IMR-90 (cell line): ENCODE results near the gene KHNYN. TPM values are rescaled to one million over a fixed set of nuclear protein-coding genes. Genes with fewer than 3 reads are reported as not detected.

Experiments used
- ATAC-seq: fragments of 200-7000 bp; cut with Tn5 transposase; 2 replicates; pipeline ENCODE4 v1.9.1; 2020; ENCODE audit warnings: low read depth, mild to moderate bottlenecking, moderate library complexity
- BruUV-seq: library from RNA; stranded (reverse); fragments of 400-500 nt; replicated peaks from 2 replicates; lab custom pipeline; 2021; lab: Mats Ljungman, UMichigan
- CTCF ChIA-PET: fragments of 300-600 bp; formaldehyde crosslinking; extraction: SDS; loops from one replicate; lab custom pipeline; 2021; ENCODE audit warnings: antibody characterized with exemption; lab: Yijun Ruan, JAX
- POLR2A ChIA-PET: fragments of 300-600 bp; sonication (Branson Sonifier 250); formaldehyde crosslinking; loops from one replicate; lab custom pipeline; 2022; ENCODE audit warnings: antibody characterized with exemption; ENCODE audit not compliant: unreplicated experiment; lab: Charles Lee
- DNase-seq: peaks from one replicate; pipeline ENCODE4 v3.0.0; 2013
- H2AFZ ChIP-seq: replicated peaks from 2 replicates; pipeline ENCODE3; 2013; ENCODE audit warnings: low read length, mild to moderate bottlenecking; ENCODE audit not compliant: poor library complexity
- H2AK5ac ChIP-seq: 2 replicates; pipeline ENCODE4 v1.6.1; 2013; ENCODE audit warnings: low read depth, low read length, inconsistent platforms
- H2AK9ac ChIP-seq: replicated peaks from 2 replicates; pipeline ENCODE3; 2013; ENCODE audit warnings: mild to moderate bottlenecking, low read depth, low read length, moderate library complexity; ENCODE audit not compliant: poor library complexity
- H2BK120ac ChIP-seq: 2 replicates; pipeline ENCODE4 v1.6.1; 2013; ENCODE audit warnings: low read depth, low read length, inconsistent platforms
- H2BK15ac ChIP-seq: 3 replicates; pipeline ENCODE4 v1.6.1; 2013; ENCODE audit warnings: low read depth, low read length, inconsistent platforms
- H2BK20ac ChIP-seq: 2 replicates; pipeline ENCODE4 v1.6.1; 2013; ENCODE audit warnings: low read depth, mild to moderate bottlenecking, inconsistent platforms, low read length, moderate library complexity
- H2BK5ac ChIP-seq: 2 replicates; pipeline ENCODE4 v1.6.1; 2013; ENCODE audit warnings: mild to moderate bottlenecking, low read depth, low read length, inconsistent platforms; ENCODE audit not compliant: poor library complexity, severe bottlenecking
- H3K14ac ChIP-seq: replicated peaks from 2 replicates; pipeline ENCODE4 v1.6.1; 2013; ENCODE audit warnings: low read depth, low read length, inconsistent platforms
- H3K18ac ChIP-seq: 2 replicates; pipeline ENCODE4 v1.6.1; 2013; ENCODE audit warnings: low read depth, low read length, control low read depth
- H3K23ac ChIP-seq: 2 replicates; pipeline ENCODE4 v1.6.1; 2013; ENCODE audit warnings: low read depth, low read length, inconsistent platforms
- H3K27ac ChIP-seq: 2 replicates; pipeline ENCODE4 v1.5.1; 2013; ENCODE audit warnings: mild to moderate bottlenecking, control low read depth, low read length; ENCODE audit not compliant: insufficient read depth
- H3K27me3 ChIP-seq: 2 replicates; pipeline ENCODE4 v1.6.1; 2013; ENCODE audit warnings: low read length; ENCODE audit not compliant: control insufficient read depth, insufficient read depth
- H3K36me3 ChIP-seq: 2 replicates; pipeline ENCODE4 v1.6.1; 2013; ENCODE audit warnings: low read length, mixed read lengths; ENCODE audit not compliant: control insufficient read depth, insufficient read depth
- H3K4ac ChIP-seq: 2 replicates; pipeline ENCODE4 v1.6.1; 2013; ENCODE audit warnings: low read depth, low read length, inconsistent platforms
- H3K4me1 ChIP-seq: 2 replicates; pipeline ENCODE4 v1.6.1; 2013; ENCODE audit warnings: low read length, mixed read lengths; ENCODE audit not compliant: control insufficient read depth, insufficient read depth
- H3K4me2 ChIP-seq: 2 replicates; pipeline ENCODE4 v1.6.1; 2013; ENCODE audit warnings: low read depth, mild to moderate bottlenecking, control low read depth, low read length, moderate library complexity
- H3K4me3 ChIP-seq: 2 replicates; pipeline ENCODE4 v1.5.1; 2013; ENCODE audit warnings: low read depth, mild to moderate bottlenecking, control low read depth, low read length, moderate library complexity; ENCODE audit not compliant: insufficient read depth
- H3K56ac ChIP-seq: 2 replicates; pipeline ENCODE4 v1.6.1; 2013; ENCODE audit warnings: low read length, inconsistent platforms; ENCODE audit not compliant: insufficient read depth; ENCODE audit errors: extremely low read depth
- H3K79me1 ChIP-seq, 2 experiments: 2 replicates each; pipeline ENCODE4 v1.6.1; 2013; ENCODE audit warnings: low read length in 2 of 2, inconsistent platforms in 1 of 2, low read depth in 1 of 2
- H3K9ac ChIP-seq: 2 replicates; pipeline ENCODE4 v1.6.1; 2013; ENCODE audit warnings: low read depth, low read length, control low read depth
- H3K9me1 ChIP-seq: 2 replicates; pipeline ENCODE4 v1.6.1; 2013; ENCODE audit warnings: low read length, inconsistent platforms; ENCODE audit not compliant: insufficient read depth
- H3K9me3 ChIP-seq: 2 replicates; pipeline ENCODE4 v1.6.1; 2013; ENCODE audit warnings: low read length; ENCODE audit not compliant: control insufficient read depth, insufficient read depth
- H4K20me1 ChIP-seq: 2 replicates; pipeline ENCODE4 v1.6.1; 2013; ENCODE audit warnings: low read length, inconsistent platforms; ENCODE audit not compliant: insufficient read depth
- H4K5ac ChIP-seq: 2 replicates; pipeline ENCODE4 v1.6.1; 2013; ENCODE audit warnings: mild to moderate bottlenecking, low read depth, low read length, control low read depth
- H4K8ac ChIP-seq, 2 experiments: 2 replicates each; pipeline ENCODE4 v1.6.1; 2013; ENCODE audit warnings: low read depth in 2 of 2, low read length in 2 of 2, control low read depth in 1 of 2, inconsistent platforms in 1 of 2
- H4K91ac ChIP-seq: 2 replicates; pipeline ENCODE4 v1.6.1; 2013; ENCODE audit warnings: low read depth, low read length, inconsistent platforms; ENCODE audit not compliant: insufficient read depth
- BHLHE40 ChIP-seq: fragments of 150-350 bp; IDR thresholded peaks from 2 replicates; pipeline ENCODE4 v1.6.1; 2016; ENCODE audit warnings: mild to moderate bottlenecking, low read depth, low read length
- FOS ChIP-seq: fragments of 150-350 bp; IDR thresholded peaks from 2 replicates; pipeline ENCODE4 v1.6.1; 2016; ENCODE audit warnings: low read depth, low read length
- WGBS, 2 experiments: methylation state at CpG; one replicate each; pipeline versions ENCODE4 v1.1.5 to v1.1.7; 2013; ENCODE audit warnings: missing lambda C conversion rate in 2 of 2; ENCODE audit not compliant: insufficient read length in 1 of 2; ENCODE audit errors: extremely low coverage in 2 of 2; 5-methylcytosine and 5-hydroxymethylcytosine counted together
- dilution Hi-C: fragments of 300-500 bp; cut with HindIII; formaldehyde crosslinking; loops from one replicate; pipeline ENCODE4 v1.14.3; 2018; ENCODE audit warnings: low sequenced_read_pairs; ENCODE audit not compliant: unreplicated experiment
- in situ Hi-C: fragments of 300-500 bp; cut with MboI; formaldehyde crosslinking; loops from 3 replicates; pipeline ENCODE4 v1.14.3; 2019; ENCODE audit warnings: low sequenced_read_pairs, inconsistent platforms, mixed read lengths
- intact Hi-C: fragments of 100-400 bp; cut with micrococcal nuclease; formaldehyde crosslinking; loops from 2 replicates; pipeline ENCODE4 v1.10.0; 2022
- polyA plus RNA-seq, 3 experiments: library from polyadenylated mRNA; depleted of rRNA; stranded (reverse); fragments of >200 nt; gene quantifications; 2 replicates each; pipeline ENCODE4 v1.2.3, GENCODE V29; 2012; ENCODE audit warnings: low replicate concordance in 1 of 3
- total RNA-seq: library from RNA; depleted of rRNA; stranded (reverse); fragments of >200 nt; gene quantifications from 2 replicates; pipeline ENCODE4 v1.2.3, GENCODE V29; 2012

The KHNYN gene
- total and polyA plus RNA-seq, 2 of the 4 experiments (the other 2 are of a cell fraction), result 18.9 to 24.4 TPM

DNA sequence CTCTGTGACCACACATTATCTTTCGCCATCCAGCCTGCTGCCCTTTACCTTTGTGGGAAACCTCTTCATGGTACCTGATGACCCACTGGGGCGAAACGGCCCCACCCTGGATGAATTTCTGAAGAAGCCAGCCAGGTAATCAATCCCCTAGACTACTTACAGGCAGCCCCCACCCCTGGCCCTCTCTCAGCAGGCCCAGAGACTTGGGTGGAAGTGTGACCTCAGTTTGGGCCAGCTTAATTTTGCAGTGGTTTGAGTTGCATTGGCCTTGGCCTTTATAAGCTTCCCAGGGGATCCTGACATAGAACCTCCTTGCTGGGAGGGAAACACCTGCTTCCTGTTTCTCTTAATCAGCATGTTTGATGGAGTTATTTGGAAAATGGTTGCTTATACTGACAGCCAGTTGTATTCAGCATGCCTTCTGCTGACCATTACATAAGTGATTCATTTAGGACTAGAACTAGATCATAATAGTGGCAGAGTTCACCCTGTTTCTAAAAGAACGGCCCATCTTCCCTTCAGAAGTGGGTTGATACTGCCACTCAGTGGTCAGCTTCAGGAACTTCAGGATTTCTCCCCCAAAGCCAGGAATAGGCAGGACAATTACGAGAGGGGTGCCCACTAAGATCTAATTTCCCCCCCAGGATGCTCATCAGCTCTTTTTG, 6.7 kb downstream of the KHNYN start (continued):
- TF ChIP-seq BHLHE40, result no peak

DNA sequence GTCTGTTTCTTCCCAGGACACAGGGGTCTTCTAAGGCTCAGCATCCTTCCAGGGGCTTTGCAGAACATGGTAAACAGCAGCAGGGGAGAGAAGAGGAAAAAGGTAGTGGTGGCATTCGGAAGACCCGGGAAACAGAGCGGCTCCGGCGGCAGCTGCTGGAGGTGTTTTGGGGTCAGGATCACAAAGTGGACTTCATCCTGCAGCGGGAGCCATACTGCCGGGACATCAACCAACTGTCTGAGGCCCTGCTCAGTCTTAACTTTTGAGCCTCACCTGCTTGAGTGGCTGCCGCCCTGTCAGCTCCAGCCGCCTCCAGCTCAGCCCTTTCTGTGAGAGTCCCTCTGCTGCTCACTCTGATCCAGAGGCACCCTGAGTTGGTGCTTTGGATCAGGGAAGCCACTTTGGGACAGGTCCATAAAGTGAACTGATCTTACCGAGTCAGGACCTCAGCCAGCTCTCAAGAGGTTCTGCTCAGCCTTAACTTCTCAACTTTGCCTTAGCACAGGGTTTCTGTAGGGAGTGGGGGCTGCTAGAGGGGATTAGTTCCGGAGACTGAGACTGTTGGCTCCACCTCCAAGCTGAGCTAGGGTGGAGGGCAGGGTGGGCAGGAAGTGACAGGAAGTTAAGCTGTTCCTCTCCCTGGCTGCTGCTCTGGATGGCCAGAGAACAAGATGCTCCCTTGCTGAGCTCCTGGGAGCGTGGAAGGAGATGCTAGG, 7.4 kb downstream of the KHNYN start:
- H4K5ac ChIP-seq, result no peak overlapping the region
- H2AK5ac ChIP-seq, result no peak overlapping the region
- H3K9me3 ChIP-seq, result no peaks in the 10 kb centered on the region
- intact Hi-C loops (loop anchor here (10.0 kb wide), 1 partner anchor 222 kb away; the partner anchor contains the start of genes CHMP4A and MDP1), in situ Hi-C loops (loop anchor here (5.0 to 25.0 kb wide), 5 partner anchors 72 to 1125 kb away; partner anchors contain the start of genes BCL2L2, FITM1, GMPR2 and NEDD8), dilution Hi-C loops (no loop called here)
- peaks cover 24 to 50% of the 10 kb centered on the region in 2 experiments for H3K79me1 ChIP-seq
- peaks cover 6% of the 10 kb centered on the region for H3K4me1 ChIP-seq
- 81% methylated on average over 10 of the region's 12 CpGs; no CpG with 5 or more reads in 1 of the 2 experiments for WGBS, 2 experiments
- H3K9me1 ChIP-seq, result no peaks in the 10 kb centered on the region
- ChIA-PET CTCF (interaction anchor here (0.6 to 3.4 kb wide), 8 partner anchors 28 to 119 kb away, joined by 3 to 28 read pairs (median 3); no protein-coding TSS in a partner anchor), POLR2A (interaction anchor here (1.4 kb wide), 1 partner anchor 18 kb away, joined by 4 read pairs; no protein-coding TSS in a partner anchor)
- no peaks in the 10 kb centered on the region for H3K27me3 ChIP-seq
- no peak overlapping the region for H3K14ac ChIP-seq
- no peak overlapping the region for H2AK9ac ChIP-seq
- TF ChIP-seq FOS, result no peak
- peaks cover 20% of the 10 kb centered on the region for H4K20me1 ChIP-seq
- H3K27ac ChIP-seq, result no peak overlapping the region
- no peak overlapping the region for H3K56ac ChIP-seq
- ATAC-seq (no peak), DNase-seq (no peak)
- no peak overlapping the region for H3K18ac ChIP-seq
- H2BK5ac ChIP-seq, result no peak overlapping the region
- no peak overlapping the region for H4K91ac ChIP-seq
- no peak overlapping the region for H4K8ac ChIP-seq
- H3K36me3 ChIP-seq, result peaks cover 57% of the 10 kb centered on the region
- H2BK15ac ChIP-seq, result no peak overlapping the region
- no peak overlapping the region for H2BK20ac ChIP-seq
- no TSS peak for BruUV-seq
- H3K4ac ChIP-seq, result no peak overlapping the region
- H2AFZ ChIP-seq, result no peak overlapping the region
- H3K4me3 ChIP-seq, result no peak overlapping the region
- no peak overlapping the region for H3K9ac ChIP-seq
- no peak overlapping the region for H3K23ac ChIP-seq
- H3K4me2 ChIP-seq, result no peak overlapping the region
- no peak overlapping the region for H2BK120ac ChIP-seq
